Activated T-cell treated with anti-CD3 and anti-CD28 coated beads for 4 hours (primary cell): ENCODE measurements around the gene PLCL1.
"Not testable (repeated sequence)": the region's sequence is repeated elsewhere in the genome, so short reads cannot be mapped to it uniquely, and the experiment has no call there.

Source experiments
- DNase-seq: peaks from one replicate; pipeline ENCODE4 v3.0.0-alpha.2; 2020

Gene PLCL1

GRCh38 chr2:198136142-198136541 lies 331.7 kb downstream of the PLCL1 start:
- no peak for DNase-seq

- DNase-seq = no peak
Measured at GRCh38 chr2:198137733-198138132, 333.3 kb downstream of the PLCL1 start.

- DNase-seq = no peak
Measured at GRCh38 chr2:198141726-198142125, 337.3 kb downstream of the PLCL1 start.

DNA sequence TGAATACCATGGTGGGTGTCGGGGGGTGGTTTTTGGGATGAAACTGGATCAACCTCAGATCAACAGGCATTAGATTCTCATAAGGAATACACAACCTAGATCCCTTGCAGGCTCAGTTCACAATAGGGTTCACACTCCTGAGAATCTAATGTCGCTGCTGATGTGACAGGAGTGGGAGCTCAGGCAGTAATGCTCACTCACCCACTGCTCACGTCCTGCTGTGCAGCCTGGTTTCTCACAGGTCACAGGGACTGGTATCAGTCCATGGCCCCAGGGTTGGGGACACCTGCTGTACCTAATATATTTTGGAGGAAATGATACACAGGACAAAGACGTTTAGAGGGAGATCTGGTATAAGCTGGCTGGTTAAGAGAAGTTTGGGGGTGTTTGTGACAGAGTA lies 338.8 kb downstream of the PLCL1 start:
- no peak for DNase-seq

- DNase-seq = no peak
Measured at GRCh38 chr2:198143793-198144192, 339.4 kb downstream of the PLCL1 start.

GRCh38 chr2:198144660-198145059 lies 340.3 kb downstream of the PLCL1 start:
- DNase-seq = no peak

- DNase-seq = no peak
Measured at GRCh38 chr2:198146346-198146940, 342.1 kb downstream of the PLCL1 start.

GRCh38 chr2:198157314-198157713 lies 352.9 kb downstream of the PLCL1 start:
- DNase-seq = no peak

- no peak for DNase-seq
Measured at GRCh38 chr2:198161151-198161550, 356.8 kb downstream of the PLCL1 start.

DNA sequence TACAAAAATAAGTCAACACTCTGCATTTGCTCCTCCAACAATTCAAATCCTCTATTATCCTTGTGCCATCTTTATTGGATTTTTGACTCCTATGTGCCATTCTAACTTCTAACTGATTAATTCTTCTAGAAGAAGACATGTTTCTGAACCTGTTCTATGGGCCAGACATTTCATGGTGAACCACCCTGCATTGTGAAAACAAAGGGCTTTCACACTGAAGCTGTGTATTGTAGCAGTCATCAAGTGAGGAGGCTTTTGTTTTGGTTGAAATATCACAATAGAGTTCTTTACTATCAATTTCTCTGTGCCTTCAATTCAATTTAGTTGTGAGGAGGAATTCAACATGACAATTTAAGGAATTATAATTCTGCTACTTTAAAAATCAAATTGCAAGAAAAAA lies 357.9 kb downstream of the PLCL1 start:
- no peak for DNase-seq

DNA sequence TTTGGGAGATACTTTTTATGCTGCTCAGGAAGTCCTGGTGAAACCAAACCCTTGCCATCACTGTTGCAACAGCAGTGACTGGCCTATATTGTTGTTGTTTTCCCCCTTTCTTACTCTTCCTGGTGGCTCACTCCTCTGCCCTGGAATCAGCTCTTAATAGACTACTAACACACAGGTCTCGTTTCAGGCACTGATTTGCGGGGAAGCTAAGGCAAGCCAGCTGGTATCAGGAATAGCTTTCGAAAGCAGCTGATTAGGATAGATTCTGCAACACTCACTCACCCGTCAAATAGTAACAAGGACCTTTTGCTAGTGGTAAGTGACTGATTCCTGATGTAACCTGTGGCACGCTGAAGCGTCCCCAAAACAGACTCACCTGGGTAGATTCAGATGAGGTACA lies 360.4 kb downstream of the PLCL1 start:
- no peak for DNase-seq

- DNase-seq = no peak
Measured at GRCh38 chr2:198165289-198165688, 360.9 kb downstream of the PLCL1 start.

GRCh38 chr2:198167346-198167745 lies 363.0 kb downstream of the PLCL1 start:
- DNase-seq = no peak

DNA sequence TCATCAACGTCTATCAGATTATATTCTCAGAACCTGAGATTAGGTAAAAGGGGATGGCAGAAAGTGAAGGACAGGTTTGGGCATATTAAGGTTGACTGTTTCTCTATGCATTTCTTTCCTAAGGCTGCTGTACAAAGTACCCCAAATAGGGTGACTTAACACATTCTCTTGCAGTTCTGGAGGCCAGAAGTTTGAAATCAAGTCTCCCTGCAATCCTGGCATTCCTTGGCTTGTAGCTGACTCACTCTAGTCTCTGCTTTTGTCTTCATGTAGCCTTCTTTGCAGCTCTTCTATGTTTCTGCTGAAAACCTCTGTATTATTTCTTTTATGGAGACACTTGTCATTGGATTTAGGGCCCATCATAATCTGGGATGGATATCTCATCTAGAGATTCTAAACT lies 364.3 kb downstream of the PLCL1 start:
- no peak for DNase-seq

DNA sequence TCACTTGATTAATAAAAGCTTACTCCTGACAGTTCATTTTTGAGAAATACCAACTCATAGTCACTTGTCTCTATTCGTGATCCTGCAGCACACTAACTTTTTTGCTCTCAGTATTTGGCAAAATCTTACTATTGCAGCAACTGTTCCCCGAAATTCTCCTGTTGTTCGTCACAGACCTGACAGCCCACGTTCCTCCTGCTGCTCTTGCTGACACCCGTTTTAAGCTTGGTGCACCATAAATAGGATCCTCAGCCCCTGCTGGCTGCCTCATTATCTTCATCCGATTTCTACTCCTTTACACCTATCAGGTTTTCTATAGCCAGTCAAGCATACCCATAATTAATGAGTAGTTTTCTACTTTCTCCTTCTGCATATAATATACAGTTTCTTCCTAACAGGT lies 368.8 kb downstream of the PLCL1 start:
- DNase-seq = no peak

GRCh38 chr2:198173864-198174263 lies 369.5 kb downstream of the PLCL1 start:
- no peak for DNase-seq

DNA sequence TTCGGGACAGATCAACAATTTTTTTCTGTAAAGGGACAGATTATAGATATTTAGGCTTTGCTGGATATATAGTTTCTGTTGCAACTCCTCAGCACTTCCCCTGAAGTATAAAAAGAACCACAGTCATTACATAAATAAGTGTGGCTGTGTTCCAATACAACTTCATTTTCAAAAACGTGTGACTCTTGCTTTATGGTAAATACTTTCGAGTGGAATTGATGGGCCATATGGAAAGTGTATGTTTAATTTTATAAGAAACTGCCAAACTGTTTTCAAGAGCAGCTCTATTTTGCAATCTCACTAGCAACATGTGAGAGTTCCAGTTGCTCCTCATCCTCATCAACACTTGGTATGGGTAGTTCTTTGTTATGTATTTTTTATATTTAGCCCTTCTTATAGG lies 370.9 kb downstream of the PLCL1 start:
- no peak for DNase-seq

GRCh38 chr2:198177040-198177439 lies 372.6 kb downstream of the PLCL1 start:
- no peak for DNase-seq

DNA sequence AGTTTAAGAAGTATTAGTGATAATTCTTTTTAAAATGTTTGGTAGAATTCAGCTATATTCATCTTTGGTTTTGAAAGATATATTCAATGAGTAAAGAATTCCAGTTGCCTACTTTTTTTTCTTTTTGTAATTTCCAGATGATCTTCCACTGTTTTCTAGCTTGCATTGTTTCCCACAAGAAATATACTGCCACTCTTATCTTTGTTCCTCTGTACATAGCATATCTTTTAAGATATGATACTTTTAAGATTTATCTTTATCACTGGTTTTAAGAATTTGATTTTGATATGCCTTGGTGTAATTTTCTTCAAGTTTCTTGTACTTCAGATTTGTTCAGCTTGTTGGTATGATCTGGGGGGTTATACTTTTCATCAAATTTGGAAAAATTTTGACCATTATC lies 374.4 kb downstream of the PLCL1 start:
- no peak for DNase-seq

DNA sequence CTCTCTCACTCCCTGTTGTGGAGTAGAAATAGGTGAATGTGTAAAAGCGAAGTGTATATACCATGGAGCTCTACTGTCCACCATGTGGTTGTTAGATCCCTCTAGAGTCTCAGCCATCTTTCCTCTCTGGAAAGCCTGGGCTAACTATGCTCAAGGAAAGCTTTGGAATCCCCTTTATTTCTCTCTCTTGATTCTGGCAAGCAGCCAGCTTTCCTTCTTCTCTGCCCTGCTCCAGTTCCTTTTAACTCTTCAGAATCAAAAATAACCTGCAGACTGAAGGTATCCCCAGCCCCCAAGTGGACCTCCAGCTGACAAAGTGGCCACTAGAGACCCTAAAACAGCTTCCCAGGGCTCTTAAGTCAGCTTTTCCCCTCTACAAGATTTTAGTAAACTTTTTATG lies 381.9 kb downstream of the PLCL1 start:
- no peak for DNase-seq

- DNase-seq = no peak
Measured at GRCh38 chr2:198187841-198188240, 383.4 kb downstream of the PLCL1 start.

DNA sequence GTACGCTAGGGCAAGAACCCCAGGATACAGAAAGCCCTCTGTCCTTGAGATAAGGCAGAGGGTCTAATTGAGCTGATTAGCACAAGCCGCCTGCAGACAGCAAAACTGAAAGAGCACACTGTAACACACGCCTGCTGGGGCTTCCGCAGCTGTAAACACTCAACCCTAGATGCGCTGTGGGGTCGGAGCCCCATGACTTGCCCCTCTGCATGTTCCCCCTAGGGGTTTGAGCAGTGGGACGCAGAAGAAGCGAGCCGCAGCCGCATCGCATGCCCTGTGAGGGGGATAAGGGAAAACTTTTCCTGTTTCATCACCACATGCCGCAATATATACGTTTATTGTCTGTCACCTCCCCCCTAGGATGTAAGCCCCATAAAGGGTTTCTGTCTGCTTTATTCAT lies 384.6 kb downstream of the PLCL1 start:
- no peak for DNase-seq

DNA sequence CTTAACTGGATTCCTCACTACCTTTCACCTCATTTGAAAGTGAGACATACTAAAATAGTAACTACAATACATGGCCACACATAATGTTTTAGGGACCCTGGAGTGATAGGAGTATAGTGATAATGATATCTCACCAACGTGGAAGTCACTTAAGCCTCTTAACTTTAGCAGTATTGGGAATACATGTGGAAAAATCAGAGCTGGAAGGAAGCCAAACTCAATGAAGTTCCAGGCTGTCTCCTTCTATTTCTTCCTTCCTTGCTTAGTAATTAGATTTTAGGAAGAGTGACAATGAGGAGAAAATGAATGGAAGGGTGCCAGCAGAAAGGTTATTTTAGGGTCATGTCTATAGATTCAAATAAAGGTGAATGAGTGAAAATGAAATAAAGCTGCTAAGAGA lies 387.3 kb downstream of the PLCL1 start:
- no peak for DNase-seq

DNA sequence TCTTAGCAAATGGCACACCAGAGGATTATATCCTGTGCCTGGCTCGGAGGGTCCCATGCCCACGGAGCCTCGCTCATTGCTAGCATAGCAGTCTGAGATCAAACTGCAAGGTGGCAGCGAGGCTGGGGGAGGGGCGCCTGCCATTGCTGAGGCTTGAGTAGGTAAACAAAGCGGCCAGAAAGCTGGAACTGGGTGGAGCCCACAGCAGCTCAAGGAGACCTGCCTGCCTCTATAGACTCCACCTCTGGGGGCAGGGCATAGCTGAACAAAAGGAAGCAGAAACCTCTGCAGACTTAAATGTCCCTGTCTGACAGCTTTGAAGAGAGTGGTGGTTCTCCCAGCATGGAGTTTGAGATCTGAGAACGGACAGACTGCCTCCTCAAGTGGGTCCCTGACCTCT lies 392.2 kb downstream of the PLCL1 start:
- not testable (repeated sequence) for DNase-seq
